ENCODE measurements around the gene TRAPPC10.

TRAPPC10 gene

DNA sequence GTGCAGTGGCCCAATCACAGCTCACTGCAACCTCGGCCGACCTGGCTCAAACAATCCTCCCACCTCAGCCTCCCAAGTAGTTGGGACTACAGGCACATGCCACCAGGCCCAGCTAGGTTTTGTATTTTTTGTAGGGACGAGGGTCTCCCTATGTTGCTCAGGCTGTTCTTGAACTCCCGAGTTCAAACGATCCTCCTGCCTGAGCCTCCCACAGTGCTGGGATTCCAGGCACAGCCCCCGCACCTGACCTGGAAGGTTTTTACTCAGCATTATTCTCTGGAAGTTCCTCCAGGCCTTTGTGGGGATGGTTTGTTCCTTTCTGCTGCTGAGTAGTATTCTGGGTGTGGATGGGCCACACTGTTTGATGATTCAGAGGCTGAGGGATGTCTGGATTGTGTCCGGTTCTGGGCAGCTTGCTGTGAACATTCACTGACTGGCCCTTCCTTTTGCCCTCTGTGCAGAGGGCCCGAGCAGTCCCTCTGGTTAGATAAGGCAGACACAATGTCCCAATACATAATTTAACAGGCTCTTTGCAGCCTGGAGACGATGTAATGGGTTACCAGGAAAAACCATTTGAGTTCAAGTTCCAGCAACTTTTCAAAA, 6.0 kb upstream of the TRAPPC10 start:
- DNase-seq, result no peak

- DNase-seq, result no peak
Measured at GRCh38 chr21:44006656-44007055, 5.5 kb upstream of the TRAPPC10 start.

- DNase-seq, result no peak
Measured at GRCh38 chr21:44010429-44010828, 1.7 kb upstream of the TRAPPC10 start.

DNA sequence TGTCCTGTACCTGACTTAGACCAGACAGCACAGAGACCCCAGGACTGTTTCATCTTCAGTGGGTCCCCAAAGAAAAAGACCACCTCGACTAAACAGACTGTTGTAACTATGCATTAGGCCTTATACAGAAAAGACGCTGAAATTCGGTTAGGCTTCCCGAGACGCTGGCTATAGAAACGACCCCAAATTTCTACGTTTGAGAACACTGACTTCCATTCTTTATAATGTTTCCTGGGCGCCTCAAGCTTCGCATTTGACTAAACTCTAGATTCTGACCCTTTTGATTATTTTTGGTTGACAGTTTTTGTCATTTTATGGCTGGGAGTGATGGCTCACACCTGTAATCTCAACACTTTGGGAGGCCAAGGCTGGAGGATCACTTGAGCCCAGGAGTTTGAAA, 986 bp upstream of the TRAPPC10 start:
- no peak for DNase-seq

DNA sequence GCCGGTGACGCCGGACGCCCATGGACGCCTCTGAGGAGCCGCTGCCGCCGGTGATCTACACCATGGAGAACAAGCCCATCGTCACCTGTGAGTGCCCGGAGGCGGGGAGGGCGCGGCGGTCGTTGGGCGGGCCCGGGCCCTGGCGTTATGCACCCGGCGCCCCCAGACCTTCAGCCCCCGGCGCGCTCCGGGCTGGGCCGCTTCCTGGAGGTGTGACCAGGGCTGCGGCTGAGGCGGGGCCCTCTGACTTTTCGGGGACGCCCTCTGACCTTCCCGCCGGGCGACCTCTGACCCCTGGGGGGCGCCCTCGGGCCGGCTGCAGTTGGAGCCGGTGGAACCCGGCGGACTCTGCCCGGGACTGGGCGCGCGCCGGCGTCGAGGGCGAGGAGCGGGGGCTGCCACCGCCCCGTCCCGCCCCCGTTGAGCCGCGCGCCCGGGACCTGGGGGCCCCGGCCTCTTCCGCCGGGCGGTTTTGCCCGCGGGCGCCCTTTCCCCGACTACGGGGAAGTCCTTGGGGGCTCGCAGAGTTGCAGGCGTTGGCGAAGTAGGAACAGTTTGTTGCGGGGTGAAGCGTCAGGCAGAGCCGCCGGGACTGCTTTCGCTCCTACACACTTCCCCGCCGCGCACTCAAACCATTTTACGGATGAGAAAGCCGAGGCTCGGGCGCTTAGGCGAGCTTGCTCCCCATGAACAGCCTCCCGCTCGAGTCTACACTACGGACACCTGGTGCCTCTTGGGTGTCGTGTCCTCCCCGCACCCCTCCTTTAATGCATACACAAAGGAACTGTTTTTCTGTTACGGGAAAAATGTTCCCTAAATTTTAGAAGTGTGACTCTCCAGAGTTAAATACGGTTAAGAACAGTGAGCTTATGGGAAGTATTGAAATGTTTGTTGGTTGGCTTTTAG, 618 bp downstream of the TRAPPC10 start:
- peak; percentile 49 for DNase-seq

- DNase-seq, result no peak
Measured at GRCh38 chr21:44013380-44014088, 1.4 kb downstream of the TRAPPC10 start.

- DNase-seq, result no peak
Measured at GRCh38 chr21:44017601-44018000, 5.5 kb downstream of the TRAPPC10 start.

DNA sequence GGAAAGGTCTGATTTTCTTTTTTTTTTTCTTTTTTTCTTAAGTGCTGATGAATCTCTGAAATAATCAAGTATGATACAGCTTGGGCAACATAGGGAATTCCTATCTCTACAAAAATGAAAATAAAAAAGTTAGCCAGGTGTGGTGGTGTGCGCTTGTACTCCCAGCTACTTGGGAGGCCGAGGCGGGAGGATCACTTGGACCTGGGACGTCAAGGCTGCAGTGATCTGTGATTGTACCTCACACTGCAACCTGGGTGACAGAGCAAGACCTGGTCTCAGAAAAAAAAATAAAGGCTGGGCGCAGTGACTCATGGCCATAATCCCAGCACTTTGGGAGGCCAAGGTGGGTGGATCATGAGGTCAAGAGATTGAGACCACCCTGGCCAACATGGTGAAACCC, 6.0 kb downstream of the TRAPPC10 start:
- DNase-seq, result no peak

DNA sequence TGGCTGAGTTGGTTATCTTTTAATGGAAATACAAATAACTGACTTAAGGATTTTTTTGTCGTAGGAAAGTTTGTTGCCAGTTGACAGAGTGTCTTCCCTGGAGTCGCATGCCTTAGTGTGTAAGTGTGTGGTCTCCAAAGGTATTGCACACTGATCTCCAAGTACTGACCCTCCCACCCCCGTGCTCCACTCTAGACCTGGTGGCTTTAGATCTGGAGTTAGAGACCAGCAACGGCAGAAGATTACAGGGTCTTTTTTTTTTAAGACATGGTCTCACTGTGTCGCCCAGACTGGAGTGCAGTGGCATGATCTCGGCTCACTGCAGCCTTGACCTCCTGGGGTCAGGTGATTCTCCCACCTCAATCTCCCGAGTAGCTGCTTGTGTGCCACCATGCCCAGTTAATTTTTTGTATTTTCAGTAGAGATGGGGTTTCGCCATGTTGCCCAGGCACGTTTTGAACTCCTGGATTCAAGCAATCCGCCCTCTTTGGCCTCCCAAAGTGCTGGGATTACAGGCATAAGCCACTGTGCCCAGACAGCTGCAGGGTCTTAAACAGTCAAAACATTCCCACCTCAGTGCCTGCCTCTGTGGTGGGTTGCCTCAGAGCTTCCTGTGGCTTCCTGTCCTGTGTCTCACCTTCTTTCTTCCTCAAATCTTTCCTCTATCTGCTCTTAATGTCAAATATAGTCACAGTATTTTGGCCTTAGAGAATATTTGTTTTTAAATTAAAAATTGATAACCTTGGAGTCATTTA, 6.9 kb downstream of the TRAPPC10 start:
- no peak for DNase-seq

DNA sequence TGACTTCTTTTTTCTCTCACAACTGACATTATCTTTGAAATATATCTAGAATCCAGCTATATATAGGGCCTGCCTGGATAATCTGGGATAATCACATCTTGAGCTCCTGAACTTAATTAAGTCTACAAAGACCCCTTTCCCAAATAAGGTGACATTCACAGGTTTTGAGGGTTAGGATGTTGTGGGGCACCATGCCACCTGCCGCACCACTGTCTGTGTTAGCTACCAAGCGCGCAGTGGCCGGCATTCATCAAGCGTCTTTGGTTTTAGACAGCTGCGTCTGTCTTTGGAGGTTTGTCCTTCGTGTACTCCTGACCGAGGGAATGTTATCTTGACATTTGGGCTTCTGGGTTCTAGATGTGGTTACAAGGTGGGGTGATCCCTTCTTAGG, 7.5 kb downstream of the TRAPPC10 start:
- DNase-seq, result no peak

GRCh38 chr21:44020551-44020950, 8.4 kb downstream of the TRAPPC10 start:
- DNase-seq, result no peak

GRCh38 chr21:44021064-44021463, 9.0 kb downstream of the TRAPPC10 start:
- no peak for DNase-seq

DNA sequence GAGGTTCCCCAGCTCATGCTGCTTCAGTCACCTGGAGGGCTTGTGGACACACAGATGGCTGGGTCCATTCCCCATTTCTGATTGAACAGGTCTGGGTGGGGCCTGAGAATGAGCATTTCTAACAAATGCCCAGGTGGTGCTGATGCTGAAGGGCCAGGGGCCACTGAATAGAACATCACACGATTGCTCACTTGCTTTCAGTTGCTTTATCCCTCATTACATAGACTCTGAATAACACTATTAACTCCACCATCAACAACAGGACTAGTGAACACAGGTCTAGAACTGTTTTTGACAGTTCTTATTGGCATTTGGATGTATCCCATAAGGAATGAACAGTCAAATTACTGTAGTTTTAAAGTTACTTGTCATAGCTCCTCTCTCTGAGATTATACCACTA, 12.1 kb downstream of the TRAPPC10 start:
- no peak for DNase-seq

DNA sequence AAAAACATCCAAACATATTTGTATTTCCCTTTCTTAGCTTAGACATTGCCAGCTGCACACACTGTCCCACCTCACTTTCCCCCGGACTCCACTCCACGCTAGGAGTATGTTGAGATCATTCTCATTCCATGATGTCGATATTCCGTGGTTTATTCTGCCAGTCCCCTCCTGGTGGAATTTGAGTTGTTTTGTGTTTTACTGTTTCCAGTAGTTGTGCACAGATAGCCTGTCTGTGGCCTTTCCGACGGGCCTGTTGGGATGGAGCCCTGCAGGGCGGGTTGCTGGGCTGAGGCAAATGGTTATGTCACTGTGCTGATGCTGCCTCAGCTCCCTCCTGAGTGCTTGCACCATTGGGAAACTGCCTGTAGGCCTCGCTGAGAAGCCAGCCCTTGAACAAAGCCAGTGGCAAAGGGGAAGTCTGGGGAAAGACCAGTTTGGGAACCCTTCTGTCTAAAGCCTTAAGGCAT, 12.8 kb downstream of the TRAPPC10 start:
- DNase-seq, result no peak

DNA sequence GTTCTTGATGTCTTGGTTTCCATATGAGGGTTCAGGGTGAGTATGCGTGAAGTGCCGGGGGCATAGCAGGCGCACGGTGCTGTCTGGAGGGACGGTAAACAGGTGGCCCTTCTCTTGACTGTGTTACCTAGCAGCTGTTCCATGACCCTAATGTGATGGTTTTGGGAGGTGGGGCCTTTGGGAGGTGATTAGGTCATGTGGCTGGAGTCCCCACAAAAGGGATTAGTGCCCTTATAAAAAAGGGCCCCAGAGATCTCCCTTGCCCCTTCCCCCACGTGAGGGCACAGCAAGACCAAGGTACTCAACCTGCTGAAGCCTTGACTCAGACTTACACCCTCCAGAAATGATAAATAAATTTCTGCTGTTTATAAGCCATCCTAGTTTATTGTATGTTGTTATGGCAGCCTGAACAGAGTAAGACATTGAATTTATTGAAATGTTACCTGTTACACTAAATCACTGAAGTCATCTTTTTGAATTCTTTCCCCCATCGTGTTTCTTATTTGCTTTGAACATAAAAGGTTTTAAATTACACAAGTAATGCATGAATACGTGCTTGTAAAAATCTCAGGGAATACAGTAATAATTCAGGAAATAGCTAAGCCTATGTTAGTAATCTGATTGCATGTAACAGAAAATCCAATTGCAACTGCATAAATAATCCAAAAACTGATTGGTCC, 15.6 kb downstream of the TRAPPC10 start:
- DNase-seq, result no peak

GRCh38 chr21:44028287-44028659, 16.2 kb downstream of the TRAPPC10 start:
- no peak for DNase-seq

GRCh38 chr21:44029460-44030087, 17.5 kb downstream of the TRAPPC10 start:
- no peak for DNase-seq

- no peak for DNase-seq
Measured at GRCh38 chr21:44035244-44035643, 23.1 kb downstream of the TRAPPC10 start.

- DNase-seq, result no peak
Measured at GRCh38 chr21:44038063-44038462, 26.0 kb downstream of the TRAPPC10 start.

DNA sequence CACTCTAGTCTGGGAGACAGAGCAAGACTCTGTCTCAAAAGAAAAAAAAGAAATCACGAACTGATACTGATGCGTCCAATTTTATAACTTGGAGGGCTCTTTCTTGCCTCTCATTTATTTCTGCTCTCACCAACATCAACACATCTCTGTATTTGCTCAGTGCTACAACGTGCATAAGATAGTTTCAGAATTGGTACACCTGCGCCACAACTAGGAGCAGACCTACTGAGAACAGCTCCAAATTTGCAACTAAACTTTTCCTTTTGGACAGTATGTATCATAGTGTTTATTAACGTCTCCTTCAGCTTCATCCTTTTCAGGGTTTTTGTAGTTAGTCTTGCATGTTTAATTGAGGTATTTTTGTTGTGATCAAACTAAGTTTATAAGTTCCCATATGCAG, 27.7 kb downstream of the TRAPPC10 start:
- DNase-seq, result no peak

DNA sequence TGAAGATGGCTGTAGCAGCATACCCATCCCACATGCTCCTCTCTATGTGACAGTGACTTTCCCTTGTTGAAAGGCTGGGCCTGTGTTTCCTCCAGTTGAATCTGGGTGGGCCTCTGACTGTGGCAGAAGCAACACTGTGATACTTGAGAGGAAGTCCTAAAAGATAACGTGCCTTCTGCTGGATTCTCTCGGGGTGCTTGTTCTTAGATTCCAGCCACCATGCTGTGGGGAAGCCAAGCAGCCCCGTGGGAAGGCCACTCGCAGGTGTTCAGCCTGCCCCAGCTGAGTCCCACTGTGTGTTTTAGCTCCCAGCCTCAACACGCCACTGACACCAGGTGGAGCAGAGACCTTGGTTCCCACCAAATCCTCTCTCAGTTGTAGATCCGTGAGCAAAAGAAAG, 31.5 kb downstream of the TRAPPC10 start:
- no peak for DNase-seq

DNA sequence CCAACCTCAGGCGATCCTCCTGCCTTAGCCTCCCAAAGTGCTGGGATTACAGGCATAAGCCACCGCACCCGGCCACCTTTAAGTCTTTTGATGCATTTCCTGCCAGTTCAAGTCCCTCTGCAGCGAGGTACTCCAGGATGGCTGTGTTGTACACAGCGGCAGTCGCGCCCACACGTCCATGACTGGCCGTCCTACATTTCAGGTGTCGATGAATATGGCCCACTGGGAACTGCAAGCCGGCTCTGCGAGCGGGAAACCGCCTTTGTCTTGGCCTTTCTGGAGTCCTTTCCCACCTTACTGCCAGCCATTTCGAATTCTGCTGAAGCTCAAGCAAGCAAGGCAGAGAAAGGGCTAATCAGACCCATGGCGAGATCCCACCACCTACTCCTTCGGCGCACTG, 34.6 kb downstream of the TRAPPC10 start:
- DNase-seq, result no peak

All from 8988T (cell line).